ENCODE data around the gene ABLIM1.

Gene ABLIM1

GRCh38 chr10:114631090-114631665 lies 26.9 kb downstream of the ABLIM1 start:
- in situ Hi-C loops (cut with HindIII; ENCODE audit: low pct_ligation_motif_present, low pct_unique_long_range_greater_than_20kb, low sequenced_read_pairs): no loop called here
- peak; percentile 30 for DNase-seq

GRCh38 chr10:114629824-114630730 lies 28.0 kb downstream of the ABLIM1 start:
- in situ Hi-C loops (cut with HindIII; ENCODE audit: low pct_ligation_motif_present, low pct_unique_long_range_greater_than_20kb, low sequenced_read_pairs): no loop called here
- no peak for DNase-seq

- in situ Hi-C loops (cut with HindIII; ENCODE audit: low pct_ligation_motif_present, low pct_unique_long_range_greater_than_20kb, low sequenced_read_pairs): no loop called here
Measured at GRCh38 chr10:114629083-114629823, 28.8 kb downstream of the ABLIM1 start.

GRCh38 chr10:114628106-114628505 lies 30.0 kb downstream of the ABLIM1 start:
- DNase-seq: no peak
- in situ Hi-C loops (cut with HindIII; ENCODE audit: low pct_ligation_motif_present, low pct_unique_long_range_greater_than_20kb, low sequenced_read_pairs): no loop called here

More at GRCh38 chr10:114629083-114629823, 28.8 kb downstream of the ABLIM1 start:
- no peak for DNase-seq

- in situ Hi-C loops (cut with HindIII; ENCODE audit: low pct_ligation_motif_present, low pct_unique_long_range_greater_than_20kb, low sequenced_read_pairs): no loop called here
- no peak for DNase-seq
Measured at GRCh38 chr10:114626841-114627240, 31.2 kb downstream of the ABLIM1 start.

- in situ Hi-C loops (cut with HindIII; ENCODE audit: low pct_ligation_motif_present, low pct_unique_long_range_greater_than_20kb, low sequenced_read_pairs): no loop called here
- DNase-seq: peak; percentile 76
Measured at GRCh38 chr10:114624951-114625780, 32.9 kb downstream of the ABLIM1 start.

- DNase-seq: no peak
- in situ Hi-C loops (cut with HindIII; ENCODE audit: low pct_ligation_motif_present, low pct_unique_long_range_greater_than_20kb, low sequenced_read_pairs): no loop called here
Measured at GRCh38 chr10:114624422-114624821, 33.7 kb downstream of the ABLIM1 start.

- DNase-seq: peak; percentile 83
- in situ Hi-C loops (cut with HindIII; ENCODE audit: low pct_ligation_motif_present, low pct_unique_long_range_greater_than_20kb, low sequenced_read_pairs): no loop called here
Measured at GRCh38 chr10:114623661-114624294, 34.3 kb downstream of the ABLIM1 start.

GRCh38 chr10:114623155-114623554 lies 34.9 kb downstream of the ABLIM1 start:
- no peak for DNase-seq
- in situ Hi-C loops (cut with HindIII; ENCODE audit: low pct_ligation_motif_present, low pct_unique_long_range_greater_than_20kb, low sequenced_read_pairs): no loop called here

- in situ Hi-C loops (cut with HindIII; ENCODE audit: low pct_ligation_motif_present, low pct_unique_long_range_greater_than_20kb, low sequenced_read_pairs): no loop called here
- no peak for DNase-seq
Measured at GRCh38 chr10:114618722-114619121, 39.4 kb downstream of the ABLIM1 start.

GRCh38 chr10:114616516-114616915 lies 41.6 kb downstream of the ABLIM1 start:
- in situ Hi-C loops (cut with HindIII; ENCODE audit: low pct_ligation_motif_present, low pct_unique_long_range_greater_than_20kb, low sequenced_read_pairs): no loop called here
- DNase-seq: no peak

- in situ Hi-C loops (cut with HindIII; ENCODE audit: low pct_ligation_motif_present, low pct_unique_long_range_greater_than_20kb, low sequenced_read_pairs): no loop called here
- no peak for DNase-seq
Measured at GRCh38 chr10:114616103-114616502, 42.0 kb downstream of the ABLIM1 start.

- in situ Hi-C loops (cut with HindIII; ENCODE audit: low pct_ligation_motif_present, low pct_unique_long_range_greater_than_20kb, low sequenced_read_pairs): no loop called here
- peak; percentile 63 for DNase-seq
Measured at GRCh38 chr10:114615600-114616007, 42.5 kb downstream of the ABLIM1 start.

GRCh38 chr10:114613237-114613979 lies 44.7 kb downstream of the ABLIM1 start:
- DNase-seq: peak; percentile 88
- in situ Hi-C loops (cut with HindIII; ENCODE audit: low pct_ligation_motif_present, low pct_unique_long_range_greater_than_20kb, low sequenced_read_pairs): no loop called here

- peak; percentile 64 for DNase-seq
- in situ Hi-C loops (cut with HindIII; ENCODE audit: low pct_ligation_motif_present, low pct_unique_long_range_greater_than_20kb, low sequenced_read_pairs): no loop called here
Measured at GRCh38 chr10:114611617-114612016, 46.5 kb downstream of the ABLIM1 start.

GRCh38 chr10:114609518-114610426 lies 48.3 kb downstream of the ABLIM1 start:
- no peak for DNase-seq
- in situ Hi-C loops (cut with HindIII; ENCODE audit: low pct_ligation_motif_present, low pct_unique_long_range_greater_than_20kb, low sequenced_read_pairs): no loop called here

Data from ACHN (cell line).